C4-2B (cell line): Measurements from ENCODE around the gene MLANA.

Experiments used
- CTCF ChIP-seq: fragments of 450-650 bp; conservative IDR thresholded peaks from 2 replicates; pipeline ENCODE4 v1.5.1; 2017; ENCODE audit warnings: mild to moderate bottlenecking
- ZFX ChIP-seq: fragments of 450-650 bp; IDR thresholded peaks from 2 replicates; pipeline ENCODE4 v1.6.1; 2017

GRCh38 chr9:5941214-5941613 lies 50.5 kb downstream of the MLANA start:
- TF ChIP-seq CTCF = no peak
- no peak for TF ChIP-seq ZFX
